ENCODE data around the gene NUP153.

- no peak for TF ChIP-seq RNF2 (IDR thresholded peaks at IDR 0.05; ENCODE audit: borderline replicate concordance, low read depth)
- no peak for TF ChIP-seq HOXA7 (CRISPR knock-in tag; IDR thresholded peaks at IDR 0.05)
- TF ChIP-seq RAD21 (conservative IDR thresholded peaks at IDR 0.05 in 1 of 2, IDR thresholded peaks at IDR 0.05 in 1 of 2) = no peak
- no peak for TF ChIP-seq CTCF (IDR thresholded peaks at IDR 0.05)
Observed at GRCh38 chr6:17599877-17600526, 106.7 kb downstream of the NUP153 start, which contains the start of gene FAM8A1.
